Measurements from ENCODE around the gene CTTNBP2. TPM values are rescaled to one million over a fixed set of nuclear protein-coding genes. Genes with fewer than 3 reads are reported as not detected.

CTTNBP2 gene
- polyA plus RNA-seq, 2 of the 4 experiments (the other 2 are of a cell fraction), result 0.18 to 0.25 TPM

GRCh38 chr7:117767951-117768350 is 105.3 kb downstream of the CTTNBP2 start (continued):
- no peak for TF ChIP-seq BCL3 (IDR thresholded peaks at IDR 0.05)
- TF ChIP-seq, protein P1, sequence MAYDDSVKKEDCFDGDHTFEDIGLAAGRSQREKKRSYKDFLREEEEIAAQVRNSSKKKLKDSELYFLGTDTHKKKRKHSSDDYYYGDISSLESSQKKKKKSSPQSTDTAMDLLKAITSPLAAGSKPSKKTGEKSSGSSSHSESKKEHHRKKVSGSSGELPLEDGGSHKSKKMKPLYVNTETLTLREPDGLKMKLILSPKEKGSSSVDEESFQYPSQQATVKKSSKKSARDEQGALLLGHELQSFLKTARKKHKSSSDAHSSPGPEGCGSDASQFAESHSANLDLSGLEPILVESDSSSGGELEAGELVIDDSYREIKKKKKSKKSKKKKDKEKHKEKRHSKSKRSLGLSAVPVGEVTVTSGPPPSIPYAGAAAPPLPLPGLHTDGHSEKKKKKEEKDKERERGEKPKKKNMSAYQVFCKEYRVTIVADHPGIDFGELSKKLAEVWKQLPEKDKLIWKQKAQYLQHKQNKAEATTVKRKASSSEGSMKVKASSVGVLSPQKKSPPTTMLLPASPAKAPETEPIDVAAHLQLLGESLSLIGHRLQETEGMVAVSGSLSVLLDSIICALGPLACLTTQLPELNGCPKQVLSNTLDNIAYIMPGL (CRISPR knock-in tag; IDR thresholded peaks at IDR 0.05; ENCODE audit: borderline replicate concordance), result no peak

- H3K4me2 ChIP-seq, result no peak overlapping the region
- no peaks in the 10 kb centered on the region for H3K9me3 ChIP-seq
- 26% methylated on average over 2 of the region's 2 CpGs for WGBS (ENCODE audit: missing lambda C conversion rate)
- POLR2A ChIA-PET, result no interaction called here
- H3K27ac ChIP-seq, result no peak overlapping the region
- no peak overlapping the region for H3K4me3 ChIP-seq
- CTCF ChIA-PET, result no interaction called here
- ATAC-seq (no peak), FAIRE-seq (no peak), DNase-seq (ENCODE audit: low read depth in 1 of 2, low spot score in 1 of 2) (no peak)
- H3K4me1 ChIP-seq, result no peaks in the 10 kb centered on the region
- TF ChIP-seq, protein P2, sequence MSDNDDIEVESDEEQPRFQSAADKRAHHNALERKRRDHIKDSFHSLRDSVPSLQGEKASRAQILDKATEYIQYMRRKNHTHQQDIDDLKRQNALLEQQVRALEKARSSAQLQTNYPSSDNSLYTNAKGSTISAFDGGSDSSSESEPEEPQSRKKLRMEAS (IDR thresholded peaks at IDR 0.05), result no peak
- TF ChIP-seq CHD2 (IDR thresholded peaks at IDR 0.05; ENCODE audit: low read length, partially characterized antibody) (no peak), JUN (IDR thresholded peaks at IDR 0.05) (no peak), KDM1A (IDR thresholded peaks at IDR 0.05; ENCODE audit: low read depth) (no peak), ZFP36 (IDR thresholded peaks at IDR 0.05; ENCODE audit: borderline replicate concordance, partially characterized antibody) (no peak), CHD4 (IDR thresholded peaks at IDR 0.05; ENCODE audit: borderline replicate concordance) (no peak), PBX3 (IDR thresholded peaks at IDR 0.05) (no peak), EHMT2 (IDR thresholded peaks at IDR 0.05; ENCODE audit: low read depth) (no peak), FOXS1 (CRISPR knock-in tag; IDR thresholded peaks at IDR 0.05) (no peak), TP53 (CRISPR knock-in tag; IDR thresholded peaks at IDR 0.05) (no peak), FOSL2 (IDR thresholded peaks at IDR 0.05) (no peak), FOSL2 (CRISPR knock-in tag; IDR thresholded peaks at IDR 0.05) (no peak)
- TF ChIP-seq, protein P3, sequence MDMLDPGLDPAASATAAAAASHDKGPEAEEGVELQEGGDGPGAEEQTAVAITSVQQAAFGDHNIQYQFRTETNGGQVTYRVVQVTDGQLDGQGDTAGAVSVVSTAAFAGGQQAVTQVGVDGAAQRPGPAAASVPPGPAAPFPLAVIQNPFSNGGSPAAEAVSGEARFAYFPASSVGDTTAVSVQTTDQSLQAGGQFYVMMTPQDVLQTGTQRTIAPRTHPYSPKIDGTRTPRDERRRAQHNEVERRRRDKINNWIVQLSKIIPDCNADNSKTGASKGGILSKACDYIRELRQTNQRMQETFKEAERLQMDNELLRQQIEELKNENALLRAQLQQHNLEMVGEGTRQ (IDR thresholded peaks at IDR 0.05), result no peak
- TF ChIP-seq, protein P1 (CRISPR knock-in tag; IDR thresholded peaks at IDR 0.05; ENCODE audit: borderline replicate concordance), result no peak
- TF ChIP-seq, protein P4, sequence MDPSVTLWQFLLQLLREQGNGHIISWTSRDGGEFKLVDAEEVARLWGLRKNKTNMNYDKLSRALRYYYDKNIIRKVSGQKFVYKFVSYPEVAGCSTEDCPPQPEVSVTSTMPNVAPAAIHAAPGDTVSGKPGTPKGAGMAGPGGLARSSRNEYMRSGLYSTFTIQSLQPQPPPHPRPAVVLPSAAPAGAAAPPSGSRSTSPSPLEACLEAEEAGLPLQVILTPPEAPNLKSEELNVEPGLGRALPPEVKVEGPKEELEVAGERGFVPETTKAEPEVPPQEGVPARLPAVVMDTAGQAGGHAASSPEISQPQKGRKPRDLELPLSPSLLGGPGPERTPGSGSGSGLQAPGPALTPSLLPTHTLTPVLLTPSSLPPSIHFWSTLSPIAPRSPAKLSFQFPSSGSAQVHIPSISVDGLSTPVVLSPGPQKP (IDR thresholded peaks at IDR 0.05; ENCODE audit: low read depth, low read length), result no peak
Observed at GRCh38 chr7:117766913-117767312, 106.3 kb downstream of the CTTNBP2 start.

GRCh38 chr7:117764031-117764430 is 109.2 kb downstream of the CTTNBP2 start:
- no peak overlapping the region for H3K27ac ChIP-seq
- FAIRE-seq (no peak), DNase-seq (ENCODE audit: low read depth in 1 of 2, low spot score in 1 of 2) (no peak), ATAC-seq (no peak)
- no peak overlapping the region for H3K4me3 ChIP-seq
- H3K4me1 ChIP-seq, result no peaks in the 10 kb centered on the region
- H3K4me2 ChIP-seq, result no peak overlapping the region
- no peaks in the 10 kb centered on the region for H3K9me3 ChIP-seq
- POLR2A ChIA-PET, result no interaction called here
- TF ChIP-seq, protein P5, sequence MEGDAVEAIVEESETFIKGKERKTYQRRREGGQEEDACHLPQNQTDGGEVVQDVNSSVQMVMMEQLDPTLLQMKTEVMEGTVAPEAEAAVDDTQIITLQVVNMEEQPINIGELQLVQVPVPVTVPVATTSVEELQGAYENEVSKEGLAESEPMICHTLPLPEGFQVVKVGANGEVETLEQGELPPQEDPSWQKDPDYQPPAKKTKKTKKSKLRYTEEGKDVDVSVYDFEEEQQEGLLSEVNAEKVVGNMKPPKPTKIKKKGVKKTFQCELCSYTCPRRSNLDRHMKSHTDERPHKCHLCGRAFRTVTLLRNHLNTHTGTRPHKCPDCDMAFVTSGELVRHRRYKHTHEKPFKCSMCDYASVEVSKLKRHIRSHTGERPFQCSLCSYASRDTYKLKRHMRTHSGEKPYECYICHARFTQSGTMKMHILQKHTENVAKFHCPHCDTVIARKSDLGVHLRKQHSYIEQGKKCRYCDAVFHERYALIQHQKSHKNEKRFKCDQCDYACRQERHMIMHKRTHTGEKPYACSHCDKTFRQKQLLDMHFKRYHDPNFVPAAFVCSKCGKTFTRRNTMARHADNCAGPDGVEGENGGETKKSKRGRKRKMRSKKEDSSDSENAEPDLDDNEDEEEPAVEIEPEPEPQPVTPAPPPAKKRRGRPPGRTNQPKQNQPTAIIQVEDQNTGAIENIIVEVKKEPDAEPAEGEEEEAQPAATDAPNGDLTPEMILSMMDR (IDR thresholded peaks at IDR 0.05), result no peak
- TF ChIP-seq KDM1A (IDR thresholded peaks at IDR 0.05; ENCODE audit: low read depth) (no peak), CHD2 (IDR thresholded peaks at IDR 0.05; ENCODE audit: low read length, partially characterized antibody) (no peak), ESRRA (IDR thresholded peaks at IDR 0.05; ENCODE audit: borderline replicate concordance, low read length) (no peak), FOSB (CRISPR knock-in tag; IDR thresholded peaks at IDR 0.05) (no peak), HOXA7 (CRISPR knock-in tag; IDR thresholded peaks at IDR 0.05) (no peak), GATA3 (IDR thresholded peaks at IDR 0.05; ENCODE audit: borderline replicate concordance) (no peak), RNF2 (IDR thresholded peaks at IDR 0.05; ENCODE audit: borderline replicate concordance, low read depth) (no peak), NFE2L2 (conservative IDR thresholded peaks at IDR 0.05; ENCODE audit: low read length) (no peak)
- WGBS (ENCODE audit: missing lambda C conversion rate), result 0% methylated on average over 1 of the region's 1 CpG
- CTCF ChIA-PET, result no interaction called here

All from A549 (cell line).